Measurements from ENCODE around the gene OGFOD2.

GRCh38 chr12:123003257-123003656 is 28.2 kb downstream of the OGFOD2 start:
- TF ChIP-seq CTCF (IDR thresholded peaks at IDR 0.05; ENCODE audit: low read depth, low read length, missing input control) (no peak), SP1 (IDR thresholded peaks at IDR 0.05) (no peak), JUND (IDR thresholded peaks at IDR 0.05) (no peak), MAX (IDR thresholded peaks at IDR 0.05) (no peak), YY1 (IDR thresholded peaks at IDR 0.05) (no peak), HNF4G (IDR thresholded peaks at IDR 0.05) (no peak), REST (IDR thresholded peaks at IDR 0.05) (no peak)

Data from liver (tissue), 3 donors.